Glomerular visceral epithelial cell (primary cell): ENCODE results near the gene FAM227B.
A peak's percentile ranks its signal among the peaks of the same experiment; 100 is the strongest.
"Not testable (repeated sequence)": the region's sequence is repeated elsewhere in the genome, so short reads cannot be mapped to it uniquely, and the experiment has no call there.

Experiments used
- DNase-seq: peaks from one replicate; pipeline ENCODE4 v3.0.0-alpha.2; 2016; ENCODE audit errors: extremely low spot score

The FAM227B gene

DNA sequence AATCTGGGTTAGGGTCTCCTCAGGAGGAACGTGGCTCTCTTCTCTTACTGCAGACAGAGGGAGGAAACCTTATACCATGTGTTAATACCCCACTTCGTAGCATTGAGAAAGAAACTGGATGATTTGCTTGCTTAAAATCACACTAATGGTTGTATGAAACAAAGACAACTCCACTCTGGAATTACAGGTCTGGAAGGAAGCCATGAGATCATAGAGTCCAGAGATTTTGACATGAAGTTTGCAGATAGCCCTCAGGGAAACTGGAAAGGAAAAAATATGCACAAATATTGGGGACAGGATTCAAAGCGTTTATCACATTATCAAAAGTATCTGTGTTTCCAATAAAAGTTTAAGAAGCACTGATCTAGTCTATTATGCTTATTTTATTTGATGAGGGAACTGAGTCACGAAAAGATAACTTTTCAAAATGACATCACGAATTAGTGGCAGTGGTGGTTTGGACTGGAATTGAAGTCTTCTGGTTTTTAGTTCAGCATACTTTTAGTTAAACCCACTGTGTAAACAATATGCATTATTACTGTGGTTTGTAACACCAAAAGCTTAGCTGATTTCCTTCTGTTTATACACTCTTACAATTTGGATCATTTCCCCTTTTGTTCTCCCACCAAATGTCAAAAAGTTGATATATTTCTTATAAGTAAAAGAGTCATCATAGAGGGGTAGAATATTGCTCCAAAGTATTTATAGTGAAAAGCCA lies 180.8 kb downstream of the FAM227B start:
- no peak for DNase-seq

GRCh38 chr15:49438962-49439631 lies 181.5 kb downstream of the FAM227B start:
- DNase-seq: no peak

GRCh38 chr15:49436751-49437150 lies 183.9 kb downstream of the FAM227B start:
- no peak for DNase-seq

DNA sequence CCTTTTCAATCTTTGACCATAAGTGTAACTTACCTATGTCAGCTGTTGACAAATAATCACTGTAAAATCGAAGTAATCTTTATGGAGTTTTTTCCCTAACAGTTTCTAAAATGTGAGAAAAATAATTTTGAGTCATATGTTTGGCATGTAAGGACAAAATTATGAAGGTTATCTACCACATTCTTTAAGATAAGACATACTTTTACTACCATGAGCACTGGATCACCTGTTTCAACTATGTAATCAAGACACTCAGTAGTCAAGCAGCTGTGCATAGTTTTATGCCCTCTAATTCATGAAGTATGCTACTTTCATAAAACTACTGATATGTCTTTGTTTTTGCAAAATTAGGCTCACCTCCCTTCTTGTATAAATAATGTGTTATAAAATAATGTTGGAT lies 185.4 kb downstream of the FAM227B start:
- no peak for DNase-seq

GRCh38 chr15:49430046-49430445 lies 190.6 kb downstream of the FAM227B start:
- no peak for DNase-seq

GRCh38 chr15:49428409-49429095 lies 192.1 kb downstream of the FAM227B start:
- DNase-seq: no peak

GRCh38 chr15:49427372-49427771 lies 193.2 kb downstream of the FAM227B start:
- DNase-seq: no peak

DNA sequence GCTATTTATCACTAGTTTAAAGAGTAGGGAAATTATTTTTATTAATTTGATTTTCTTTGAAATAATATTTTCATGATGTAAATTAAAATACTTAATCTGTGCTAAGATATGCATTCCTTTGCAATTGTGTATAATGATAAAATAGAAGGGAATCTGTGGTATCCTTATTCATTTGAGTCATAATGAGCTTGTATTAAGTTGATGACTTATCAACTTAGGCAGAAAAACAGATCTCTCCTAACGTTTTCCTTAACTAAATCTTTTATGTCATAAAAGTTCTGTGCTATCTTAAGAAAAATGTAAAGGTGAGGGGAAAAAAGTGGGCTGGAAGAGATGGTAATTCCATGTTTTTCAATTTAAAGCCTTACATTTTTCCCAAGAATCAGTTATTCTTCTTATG lies 195.7 kb downstream of the FAM227B start:
- no peak for DNase-seq

GRCh38 chr15:49423901-49424550 lies 196.6 kb downstream of the FAM227B start:
- no peak for DNase-seq

DNA sequence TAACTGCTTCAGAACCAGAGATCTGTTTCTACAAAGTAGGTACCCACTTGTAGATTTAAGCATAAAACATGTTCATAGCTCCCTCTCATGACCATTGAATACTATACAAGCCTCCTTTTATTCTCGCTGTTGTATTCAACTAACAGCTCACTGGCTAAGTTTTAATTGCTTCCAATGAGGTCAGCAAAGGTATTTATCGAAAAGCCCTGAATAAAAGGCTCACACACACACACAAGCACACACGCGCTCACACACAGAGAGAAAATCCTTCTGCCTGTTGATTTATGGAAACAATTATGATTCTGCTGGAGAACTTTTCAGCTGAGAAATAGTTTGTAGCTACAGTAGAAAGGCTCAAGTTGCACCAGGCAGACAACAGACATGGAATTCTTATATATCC lies 197.6 kb downstream of the FAM227B start, which contains the start of gene FGF7:
FGF7 (plus strand) TSS at position 222 of the 400 bp plus-strand sequence. CDS start 1,056 bp downstream, outside the sequence.
- DNase-seq: no peak

DNA sequence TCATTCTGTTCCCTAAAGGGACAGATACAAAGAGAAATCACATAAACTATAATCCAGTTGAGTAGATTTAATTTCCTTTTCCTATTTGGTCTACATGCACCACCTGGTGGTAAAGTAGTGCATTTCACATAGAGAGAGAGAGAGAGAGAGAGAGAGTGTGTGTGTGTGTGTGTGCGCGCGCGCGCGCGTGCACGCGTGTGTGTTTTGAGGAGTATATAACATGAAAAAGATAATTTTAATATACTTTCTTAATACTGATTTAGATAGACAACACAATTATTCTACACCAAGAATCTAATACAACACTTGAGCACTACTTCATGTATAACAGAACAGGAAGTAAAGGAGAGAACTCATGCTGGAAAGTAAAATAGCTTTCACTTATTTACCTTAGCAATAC lies 198.6 kb downstream of the FAM227B start:
- peak; percentile 46 for DNase-seq

DNA sequence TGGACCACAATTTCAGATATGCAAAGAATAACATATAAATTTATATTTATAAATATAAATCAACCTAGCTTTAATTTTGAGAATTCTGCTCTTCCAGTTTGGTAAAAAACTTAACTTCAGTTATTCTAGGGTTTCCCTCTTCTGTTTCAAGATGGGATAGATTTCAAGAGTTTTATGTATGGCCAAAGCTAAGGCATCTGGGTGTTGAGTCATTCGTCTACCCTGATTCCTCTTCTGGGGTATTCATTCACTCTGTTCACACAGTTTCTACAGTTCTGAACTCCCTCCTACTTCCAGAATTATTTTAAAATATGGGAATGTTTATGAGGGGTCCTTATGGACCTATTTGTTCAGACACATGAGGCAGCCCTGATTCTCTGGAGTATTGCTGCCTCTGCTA lies 201.8 kb downstream of the FAM227B start:
- no peak for DNase-seq

GRCh38 chr15:49415638-49416037 lies 205.0 kb downstream of the FAM227B start:
- no peak for DNase-seq

DNA sequence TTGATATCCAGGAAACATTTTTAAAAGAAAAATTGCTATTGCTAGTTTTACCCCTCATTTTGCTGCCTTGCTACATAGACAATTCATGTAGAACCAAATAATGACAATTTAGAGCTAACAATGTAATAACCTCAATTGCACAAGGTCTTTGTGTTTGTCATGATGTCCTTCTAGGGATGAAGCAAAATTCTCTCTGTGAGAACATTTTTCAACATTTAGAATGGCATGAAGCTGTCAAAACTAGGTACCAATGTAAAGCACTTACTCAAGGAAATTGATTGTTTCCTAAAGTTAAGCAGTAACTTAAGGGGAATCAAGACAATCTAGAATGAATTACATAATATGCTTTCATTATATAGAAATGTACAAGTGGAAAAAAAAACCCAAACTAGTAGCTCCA lies 205.5 kb downstream of the FAM227B start:
- no peak for DNase-seq

DNA sequence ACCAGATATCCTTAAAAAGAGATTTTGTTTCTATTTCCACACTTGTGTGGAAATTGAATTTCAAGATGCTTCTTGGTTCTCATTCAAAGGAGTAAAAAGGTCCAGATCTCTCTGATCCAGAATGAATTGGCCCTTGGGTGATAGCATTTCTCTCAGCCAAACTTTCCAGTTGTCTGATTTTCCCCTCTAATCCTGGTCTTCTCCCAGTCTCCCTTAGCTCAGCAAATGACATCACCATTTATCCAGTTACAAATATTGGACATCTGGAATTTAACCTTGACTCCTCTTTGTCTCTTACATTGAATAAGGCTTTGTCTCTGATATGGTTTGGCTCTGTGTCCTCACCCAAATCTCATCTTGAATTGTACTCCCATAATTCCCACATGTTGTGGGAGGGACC lies 207.8 kb downstream of the FAM227B start:
- DNase-seq: no peak

- no peak for DNase-seq
Observed at GRCh38 chr15:49410641-49411040, 210.0 kb downstream of the FAM227B start.

DNA sequence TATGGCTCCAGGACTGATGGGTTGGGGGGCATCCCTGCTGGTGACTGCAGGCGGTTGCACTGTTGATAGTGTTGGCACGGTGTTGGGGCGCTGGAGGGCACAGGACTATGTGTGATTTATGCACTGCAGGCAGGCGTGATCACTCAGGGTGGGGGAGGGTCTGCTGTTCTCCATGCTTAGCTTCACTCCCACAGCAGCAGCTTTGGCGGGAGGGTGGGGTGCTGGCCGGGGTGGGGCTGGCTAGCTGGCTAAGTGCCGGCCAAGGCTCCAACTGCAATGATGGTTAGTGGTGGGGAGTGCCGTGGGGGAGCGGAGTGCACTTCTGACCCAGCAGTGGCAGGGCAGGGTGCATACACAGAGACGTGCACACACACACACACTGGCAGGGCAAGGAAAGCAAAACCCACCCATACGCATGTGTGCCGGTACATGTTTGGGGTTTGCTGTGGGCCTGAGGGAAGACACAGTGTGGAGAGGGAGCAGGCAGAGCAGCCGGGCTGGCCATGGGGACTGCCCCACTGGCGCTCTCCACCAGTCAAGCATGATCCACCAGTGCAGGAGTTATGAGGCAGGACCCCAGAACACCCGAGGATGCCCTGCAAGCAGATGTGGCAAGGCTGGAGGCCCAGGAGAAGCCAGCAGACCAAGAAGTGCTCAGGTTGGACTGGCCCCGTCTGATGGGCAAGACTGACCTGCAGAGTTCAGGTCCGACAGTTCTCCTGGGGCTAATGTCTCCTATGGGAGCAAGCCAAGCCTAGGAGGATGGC lies 214.1 kb downstream of the FAM227B start:
- no peak for DNase-seq

GRCh38 chr15:49402515-49403296 lies 217.9 kb downstream of the FAM227B start:
- DNase-seq: not testable (repeated sequence)

DNA sequence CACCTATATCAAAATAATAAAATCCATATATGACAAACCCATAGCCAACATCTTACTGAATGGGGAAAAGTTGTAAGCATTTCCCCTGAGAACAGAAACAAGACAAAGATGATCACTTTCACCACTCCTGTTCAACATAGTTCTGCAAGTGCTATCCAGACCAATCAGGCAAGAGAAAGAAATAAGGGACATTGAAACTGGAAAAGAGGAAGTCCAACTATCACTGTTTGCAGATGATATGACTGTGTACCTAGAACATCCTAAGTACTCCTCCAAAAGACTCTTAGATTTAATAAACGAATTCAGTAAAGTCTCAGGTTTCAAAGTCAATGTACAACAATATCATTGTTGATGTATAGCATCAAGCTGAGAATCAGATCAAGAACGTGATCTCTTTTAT lies 233.1 kb downstream of the FAM227B start:
- no peak for DNase-seq

- no peak for DNase-seq
Observed at GRCh38 chr15:49383266-49383665, 237.4 kb downstream of the FAM227B start.

- DNase-seq: no peak
Observed at GRCh38 chr15:49382394-49382793, 238.2 kb downstream of the FAM227B start.
